Astrocyte (in vitro differentiated cells and primary cell): Measurements from ENCODE around the gene SCYGR3. TPM values are rescaled to one million over a fixed set of nuclear protein-coding genes. Genes with fewer than 3 reads are reported as not detected.
A peak's percentile ranks its signal among the peaks of the same experiment; 100 is the strongest.

Source experiments
- DNase-seq: peaks from one replicate; pipeline ENCODE4 v3.0.0-alpha.2; 2010; ENCODE audit warnings: low read depth
- FAIRE-seq: peaks from 2 replicates; lab custom pipeline; 2011; peaks lifted over from hg19 to GRCh38; lab: Jason Lieb, UNC
- H2AFZ ChIP-seq: 2 replicates; pipeline ENCODE4 v1.6.0; 2012; ENCODE audit warnings: low read depth, low read length, inconsistent platforms
- H3K27ac ChIP-seq: 2 replicates; pipeline ENCODE4 v1.5.1; 2011; ENCODE audit warnings: low read depth, low read length, inconsistent platforms
- H3K27me3 ChIP-seq: 2 replicates; pipeline ENCODE4 v1.6.0; 2011; ENCODE audit warnings: low read length, inconsistent platforms; ENCODE audit not compliant: insufficient read depth
- H3K36me3 ChIP-seq: 2 replicates; pipeline ENCODE4 v1.5.1; 2011; ENCODE audit warnings: low read length, inconsistent platforms; ENCODE audit not compliant: insufficient read depth
- H3K4me1 ChIP-seq: 2 replicates; pipeline ENCODE4 v1.5.1; 2011; ENCODE audit warnings: low read length, inconsistent platforms; ENCODE audit not compliant: insufficient read depth
- H3K4me2 ChIP-seq: 2 replicates; pipeline ENCODE4 v1.6.0; 2012; ENCODE audit warnings: low read length, inconsistent platforms
- H3K4me3 ChIP-seq: 2 replicates; pipeline ENCODE4 v1.5.1; 2011; ENCODE audit warnings: low read depth, mild to moderate bottlenecking, low read length, inconsistent platforms; ENCODE audit not compliant: insufficient read depth
- H3K79me2 ChIP-seq: 2 replicates; pipeline ENCODE4 v1.6.0; 2012; ENCODE audit warnings: mild to moderate bottlenecking, low read length, inconsistent platforms; ENCODE audit not compliant: insufficient read depth
- H3K9ac ChIP-seq: 2 replicates; pipeline ENCODE4 v1.6.0; 2012; ENCODE audit warnings: mild to moderate bottlenecking, low read length, inconsistent platforms
- H3K9me3 ChIP-seq: 2 replicates; pipeline ENCODE4 v1.5.1; 2012; ENCODE audit warnings: low read depth, mild to moderate bottlenecking, low read length, inconsistent platforms; ENCODE audit not compliant: insufficient read depth
- H4K20me1 ChIP-seq: 2 replicates; pipeline ENCODE4 v1.6.0; 2012; ENCODE audit warnings: low read length, inconsistent platforms; ENCODE audit not compliant: insufficient read depth
- H3K27ac Mint-ChIP-seq: one replicate; pipeline ENCODE4 v1.8.0; 2021; ENCODE audit warnings: mild to moderate bottlenecking, mixed read lengths; ENCODE audit not compliant: unreplicated experiment
- H3K27me3 Mint-ChIP-seq: one replicate; pipeline ENCODE4 v1.8.0; 2021; ENCODE audit warnings: low read depth, mixed read lengths; ENCODE audit not compliant: unreplicated experiment
- H3K36me3 Mint-ChIP-seq: one replicate; pipeline ENCODE4 v1.8.0; 2021; ENCODE audit warnings: low read depth, mixed read lengths; ENCODE audit not compliant: unreplicated experiment
- H3K4me1 Mint-ChIP-seq: one replicate; pipeline ENCODE4 v1.8.0; 2021; ENCODE audit warnings: low read depth, mixed read lengths; ENCODE audit not compliant: unreplicated experiment
- H3K4me3 Mint-ChIP-seq: one replicate; pipeline ENCODE4 v1.8.0; 2021; ENCODE audit warnings: mild to moderate bottlenecking, moderate library complexity, mixed read lengths; ENCODE audit not compliant: unreplicated experiment
- H3K9me3 Mint-ChIP-seq: one replicate; pipeline ENCODE4 v1.8.0; 2021; ENCODE audit warnings: mild to moderate bottlenecking, mixed read lengths; ENCODE audit not compliant: unreplicated experiment
- EZH2 ChIP-seq: IDR thresholded peaks from 2 replicates; pipeline ENCODE4 v1.6.1; 2012; ENCODE audit warnings: mild to moderate bottlenecking, low read length, inconsistent platforms; ENCODE audit not compliant: insufficient read depth
- total RNA-seq: library from RNA; stranded (reverse); gene quantifications from 2 replicates; pipeline ENCODE4 v1.2.1, GENCODE V29; 2021
- TF ChIP-seq, protein P1 (sequence below): IDR thresholded peaks from 2 replicates; pipeline ENCODE4 v1.5.1; 2011; ENCODE audit warnings: low read depth, mild to moderate bottlenecking, inconsistent platforms, low read length, moderate library complexity; ENCODE audit not compliant: insufficient read depth

The SCYGR3 gene
- total RNA-seq, 1 donor from 2014 or later: not detected

DNA sequence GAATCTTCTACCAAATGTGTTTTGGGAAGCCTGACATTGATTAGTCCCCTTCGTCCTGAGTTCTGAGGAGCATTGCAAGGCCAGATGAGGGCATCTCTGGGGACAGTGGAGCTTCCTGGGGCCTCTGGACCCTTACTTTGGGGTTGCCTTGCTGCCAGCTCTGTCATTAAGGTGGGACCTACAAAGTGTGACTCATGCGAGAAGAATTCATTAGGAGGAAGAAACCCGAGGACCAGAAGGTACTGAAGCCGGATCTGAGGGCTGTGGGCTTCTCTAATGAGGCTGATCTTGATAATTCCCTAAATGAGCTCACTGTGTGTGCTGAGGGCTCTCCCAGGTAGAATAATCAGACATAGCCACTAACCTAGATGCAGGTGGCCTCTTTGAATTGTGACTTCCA lies 16.6 kb downstream of the SCYGR3 start:
- no peak overlapping the region for H3K9ac ChIP-seq
- no peaks in the 10 kb centered on the region for H3K9me3 ChIP-seq
- H3K79me2 ChIP-seq: no peaks in the 10 kb centered on the region
- Mint-ChIP-seq H3K9me3 (peaks cover 3% of the 10 kb centered on the region), H3K4me1 (peaks cover 7% of the 10 kb centered on the region), H3K27ac (peak overlapping the region; percentile 45), H3K4me3 (no peak overlapping the region), H3K36me3 (no peaks in the 10 kb centered on the region), H3K27me3 (peaks cover 3% of the 10 kb centered on the region)
- H3K4me1 ChIP-seq: peaks cover 4% of the 10 kb centered on the region
- H3K4me3 ChIP-seq: no peak overlapping the region
- no peak overlapping the region for H3K27ac ChIP-seq
- H3K27me3 ChIP-seq: peaks cover 2% of the 10 kb centered on the region
- FAIRE-seq: no peak
- H3K4me2 ChIP-seq: no peak overlapping the region
- no peak overlapping the region for H2AFZ ChIP-seq
- no peaks in the 10 kb centered on the region for H4K20me1 ChIP-seq
- TF ChIP-seq, protein P1, sequence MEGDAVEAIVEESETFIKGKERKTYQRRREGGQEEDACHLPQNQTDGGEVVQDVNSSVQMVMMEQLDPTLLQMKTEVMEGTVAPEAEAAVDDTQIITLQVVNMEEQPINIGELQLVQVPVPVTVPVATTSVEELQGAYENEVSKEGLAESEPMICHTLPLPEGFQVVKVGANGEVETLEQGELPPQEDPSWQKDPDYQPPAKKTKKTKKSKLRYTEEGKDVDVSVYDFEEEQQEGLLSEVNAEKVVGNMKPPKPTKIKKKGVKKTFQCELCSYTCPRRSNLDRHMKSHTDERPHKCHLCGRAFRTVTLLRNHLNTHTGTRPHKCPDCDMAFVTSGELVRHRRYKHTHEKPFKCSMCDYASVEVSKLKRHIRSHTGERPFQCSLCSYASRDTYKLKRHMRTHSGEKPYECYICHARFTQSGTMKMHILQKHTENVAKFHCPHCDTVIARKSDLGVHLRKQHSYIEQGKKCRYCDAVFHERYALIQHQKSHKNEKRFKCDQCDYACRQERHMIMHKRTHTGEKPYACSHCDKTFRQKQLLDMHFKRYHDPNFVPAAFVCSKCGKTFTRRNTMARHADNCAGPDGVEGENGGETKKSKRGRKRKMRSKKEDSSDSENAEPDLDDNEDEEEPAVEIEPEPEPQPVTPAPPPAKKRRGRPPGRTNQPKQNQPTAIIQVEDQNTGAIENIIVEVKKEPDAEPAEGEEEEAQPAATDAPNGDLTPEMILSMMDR: no peak
- TF ChIP-seq EZH2: no peak
- no peaks in the 10 kb centered on the region for H3K36me3 ChIP-seq
- DNase-seq: peak; percentile 8

DNA sequence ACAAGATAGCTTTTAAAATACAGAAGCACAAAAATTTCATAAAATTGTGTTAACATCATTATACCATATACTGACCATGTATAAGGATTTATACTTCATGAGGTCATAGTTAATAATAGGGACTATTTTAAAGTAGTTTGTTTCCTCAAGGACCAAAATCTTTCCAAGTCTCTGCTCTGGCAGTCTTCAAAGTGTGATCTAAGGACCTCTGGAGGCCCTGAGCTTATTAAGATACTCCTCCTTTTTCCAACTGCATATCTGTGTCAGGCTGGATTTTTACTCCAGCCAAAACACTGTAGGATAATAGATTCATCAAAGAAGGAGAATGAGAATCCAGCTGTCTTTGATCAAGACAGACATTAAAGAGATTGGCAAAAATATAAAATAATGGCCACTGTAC lies 17.6 kb downstream of the SCYGR3 start:
- Histone ChIP-seq H3K27ac (no peak overlapping the region), H3K4me1 (peaks cover 4% of the 10 kb centered on the region), H3K36me3 (no peaks in the 10 kb centered on the region), H3K4me2 (no peak overlapping the region), H3K9ac (no peak overlapping the region), H4K20me1 (no peaks in the 10 kb centered on the region), H3K27me3 (peaks cover 3% of the 10 kb centered on the region), H2AFZ (no peak overlapping the region), H3K9me3 (no peaks in the 10 kb centered on the region), H3K4me3 (no peak overlapping the region), H3K79me2 (no peaks in the 10 kb centered on the region)
- DNase-seq: no peak
- Mint-ChIP-seq H3K27ac (no peak overlapping the region), H3K9me3 (peaks cover 3% of the 10 kb centered on the region), H3K4me3 (no peak overlapping the region), H3K36me3 (no peaks in the 10 kb centered on the region), H3K27me3 (peaks cover 3% of the 10 kb centered on the region), H3K4me1 (peaks cover 7% of the 10 kb centered on the region)
- TF ChIP-seq EZH2: no peak
- TF ChIP-seq, protein P1: no peak
- no peak for FAIRE-seq

DNA sequence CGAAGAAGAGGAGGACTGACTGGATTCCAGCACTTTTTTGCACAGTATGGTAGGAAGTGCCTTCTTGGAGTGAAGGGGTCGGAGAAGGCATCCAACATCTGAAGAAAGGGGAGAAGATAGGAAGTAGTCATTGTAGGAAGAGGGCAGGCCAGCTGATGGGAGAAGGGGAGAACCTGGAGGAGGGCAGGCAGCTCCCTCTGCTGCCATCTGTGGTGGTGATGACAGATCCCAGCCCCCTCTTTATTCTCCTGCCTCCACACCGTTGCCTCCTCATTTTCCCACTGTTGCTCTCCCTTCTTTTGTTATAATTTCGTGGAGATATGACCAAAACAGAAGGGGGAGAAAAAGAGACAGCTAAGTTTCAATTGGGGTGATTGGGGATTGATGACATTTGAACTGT lies 18.8 kb downstream of the SCYGR3 start:
- Histone ChIP-seq H3K4me1 (peaks cover 4% of the 10 kb centered on the region), H3K27me3 (peaks cover 3% of the 10 kb centered on the region), H3K36me3 (no peaks in the 10 kb centered on the region), H3K27ac (no peak overlapping the region), H4K20me1 (no peaks in the 10 kb centered on the region), H3K4me2 (no peak overlapping the region), H3K9me3 (no peaks in the 10 kb centered on the region), H3K9ac (no peak overlapping the region), H2AFZ (no peak overlapping the region), H3K4me3 (no peak overlapping the region), H3K79me2 (no peaks in the 10 kb centered on the region)
- no peak for FAIRE-seq
- Mint-ChIP-seq H3K4me1 (peaks cover 7% of the 10 kb centered on the region), H3K36me3 (no peaks in the 10 kb centered on the region), H3K27ac (no peak overlapping the region), H3K9me3 (peaks cover 3% of the 10 kb centered on the region), H3K4me3 (no peak overlapping the region), H3K27me3 (peaks cover 3% of the 10 kb centered on the region)
- TF ChIP-seq, protein P1: no peak
- TF ChIP-seq EZH2: no peak
- no peak for DNase-seq
